ENCODE measurements around the gene RUFY4. TPM values are rescaled to one million over a fixed set of nuclear protein-coding genes. Genes with fewer than 3 reads are reported as not detected.
"Not testable (repeated sequence)": the region's sequence is repeated elsewhere in the genome, so short reads cannot be mapped to it uniquely, and the experiment has no call there.

RUFY4 gene
- total RNA-seq (2016; rRNA removed; fragmentation: Illumina TruSeq; extraction: Trizol): not detected in 2 replicates
- not detected in 2 replicates for total RNA-seq (2016; cell fraction: cytosol; rRNA removed; fragmentation: Illumina TruSeq; extraction: Trizol; ENCODE audit: low read depth)
- not detected in 2 replicates for total RNA-seq (2016; cell fraction: insoluble cytoplasmic fraction; rRNA removed; fragmentation: Illumina TruSeq; extraction: Trizol)
- not detected in 2 replicates for total RNA-seq (2016; cell fraction: membrane; rRNA removed; fragmentation: Illumina TruSeq; extraction: Trizol)
- not detected in 2 replicates for total RNA-seq (2016; cell fraction: nucleus; rRNA removed; fragmentation: Illumina TruSeq; extraction: Trizol)
- polyA plus RNA-seq (2011; rRNA removed): not detected in 2 replicates
- not detected in 2 replicates for polyA plus RNA-seq (2011; cell fraction: cytosol; rRNA removed)
- polyA plus RNA-seq (2011; cell fraction: nucleus; rRNA removed): 0.05 and 0.19 TPM in 2 replicates
- polyA plus RNA-seq (2012): not detected in 2 replicates
- polyA plus RNA-seq (2016; cell fraction: cytosol; fragmentation: Illumina TruSeq; extraction: Trizol; ENCODE audit: low read depth): not detected in 2 replicates
- not detected in 2 replicates for polyA plus RNA-seq (2016; cell fraction: insoluble cytoplasmic fraction; fragmentation: Illumina TruSeq; extraction: Trizol; ENCODE audit: low read depth)
- polyA plus RNA-seq (2016; cell fraction: membrane; fragmentation: Illumina TruSeq; extraction: Trizol; ENCODE audit: low read depth): not detected in 2 replicates
- polyA plus RNA-seq (2016; cell fraction: nucleus; fragmentation: Illumina TruSeq; extraction: Trizol; ENCODE audit: insufficient read depth, low read depth): not detected in 2 replicates
- 0.33 TPM in 1 of 2 replicates, not detected in the other for polyA minus RNA-seq (2011; rRNA and poly(A)+ RNA removed; ENCODE audit: low replicate concordance)
- polyA minus RNA-seq (2011; cell fraction: cytosol; rRNA and poly(A)+ RNA removed): not detected in 2 replicates
- polyA minus RNA-seq (2011; cell fraction: nucleus; rRNA and poly(A)+ RNA removed): not detected in 2 replicates
- percentile 5 among the genes with signal in this experiment for Bru-seq, nascent RNA
- not detected for BruChase-seq, experiment 1, labeled RNA remaining after a 6-hour chase
- not detected for BruChase-seq, experiment 2, labeled RNA remaining after a 2-hour chase
- long read RNA-seq, experiment 1: 0 reads
- long read RNA-seq, experiment 2: 0 reads

- peak within 1 kb of the TSS; percentile 63 for H3K4me2 ChIP-seq (ENCODE audit: low read depth, low read length)
- TF ChIP-seq SMAD9 (CRISPR knock-in tag; IDR thresholded peaks at IDR 0.05): 0 out of 2 replicates have a peak, but pooled peaks have one; percentile 33
- TF ChIP-seq XRCC5 (optimal IDR thresholded peaks at IDR 0.05; ENCODE audit: low read length): peak; percentile 80
- TF ChIP-seq STAG1 (CRISPR knock-in tag; IDR thresholded peaks at IDR 0.05): peak; percentile 53
- TF ChIP-seq RXRA (CRISPR knock-in tag; IDR thresholded peaks at IDR 0.05): peak; percentile 39; the same call in 1 of the 2 replicates
- peak; percentile 23; the same call in 1 of the 2 replicates for TF ChIP-seq PITX1 (CRISPR knock-in tag; IDR thresholded peaks at IDR 0.05)
- TF ChIP-seq TEAD3 (CRISPR knock-in tag; optimal IDR thresholded peaks at IDR 0.05; ENCODE audit: borderline replicate concordance): peak; percentile 27
- 0 out of 2 replicates have a peak, but pooled peaks have one; percentile 28 for TF ChIP-seq ZNF772 (CRISPR knock-in tag; IDR thresholded peaks at IDR 0.05)
- TF ChIP-seq ZNF598 (CRISPR knock-in tag; IDR thresholded peaks at IDR 0.05; ENCODE audit: borderline replicate concordance): peak; percentile 74; the same call in 1 of the 2 replicates
- peak; percentile 32; the same call in 1 of the 2 replicates for TF ChIP-seq ZNF292 (CRISPR knock-in tag; IDR thresholded peaks at IDR 0.05; ENCODE audit: borderline replicate concordance, low read depth)
- TF ChIP-seq SALL1 (CRISPR knock-in tag; IDR thresholded peaks at IDR 0.05): peak; percentile 38; the same call in 1 of the 2 replicates
- 0 out of 2 replicates have a peak, but pooled peaks have one; percentile 31 for TF ChIP-seq TBX2 (CRISPR knock-in tag; IDR thresholded peaks at IDR 0.05; ENCODE audit: borderline replicate concordance)
- TF ChIP-seq ZNF883 (CRISPR knock-in tag; IDR thresholded peaks at IDR 0.05; ENCODE audit: not compliant biosample characterization): peak; percentile 74
- peak; percentile 55; the same call in 1 of the 2 replicates for TF ChIP-seq SMC3 (IDR thresholded peaks at IDR 0.05; ENCODE audit: low read length)
- peak; percentile 89 for TF ChIP-seq CTCF (CRISPR knock-in tag; IDR thresholded peaks at IDR 0.05)
- TF ChIP-seq E2F5 (CRISPR knock-in tag; conservative IDR thresholded peaks at IDR 0.05): 0 out of 2 replicates have a peak, but pooled peaks have one; percentile 18
- 0 out of 2 replicates have a peak, but pooled peaks have one; percentile 17 for TF ChIP-seq SAP130 (CRISPR knock-in tag; IDR thresholded peaks at IDR 0.05; ENCODE audit: low read depth)
These were observed at the start of gene RUFY4 for GRCh38 chr2:218068721-218069334. TSS of gene RUFY4 (plus strand) at chr2:218069253. CDS start at chr2:218070606, 1,353 bp downstream.

More at GRCh38 chr2:218068721-218069334, at the start of gene RUFY4:
- ATAC-seq (peak; percentile 77), FAIRE-seq (peak; percentile 98), DNase-seq (ENCODE audit: low spot score) (peak; percentile 64)
- Histone ChIP-seq H3K27me3 (ENCODE audit: control insufficient read depth in 1 of 2, insufficient read depth in 2 of 2, low read length in 2 of 2) (peaks cover 9 to 62% of the 10 kb centered on the region in 2 experiments; a peak in 4 of 5 replicates), H3K4me3 (replicated peaks in 1 of 3; ENCODE audit: insufficient read depth in 1 of 3, low read depth in 2 of 3, low read length in 3 of 3) (peak within 1 kb of the TSS in 1 of 3 experiments; percentile 52; a peak in 1 of 6 replicates)
- H2AFZ ChIP-seq (ENCODE audit: low read length); in situ Hi-C loops (cut with HindIII; ENCODE audit: extremely low pct_ligation_motif_present, low pct_unique_long_range_greater_than_20kb); H3K9me3 ChIP-seq (ENCODE audit: low read length); POLR2A ChIA-PET; H3K36me3 ChIP-seq (replicated peaks in 1 of 2; ENCODE audit: control insufficient read depth in 1 of 2, insufficient read depth in 2 of 2, low read length in 2 of 2); H3K4me1 ChIP-seq (ENCODE audit: insufficient read depth, low read length); H3K27ac ChIP-seq (ENCODE audit: extremely low read length, insufficient read depth, low read length); BruUV-seq (replicated peaks); H3K79me2 ChIP-seq (ENCODE audit: insufficient read depth, low read length); H4K20me1 ChIP-seq (ENCODE audit: insufficient read depth, low read length); H3K9ac ChIP-seq (ENCODE audit: insufficient read depth, low read depth, low read length): not testable (repeated sequence)
- intact Hi-C loops (cut with micrococcal nuclease; ENCODE audit: unreplicated experiment): loop anchor here (2.0 kb wide), 1 partner anchor 284 kb away; no protein-coding TSS in a partner anchor
- CTCF ChIA-PET (ENCODE audit: low intra/inter-chr PET ratio, low total read pairs): interaction anchor here (1.1 kb wide), 1 partner anchor 283 kb away, joined by 4 read pairs; no protein-coding TSS in a partner anchor
- 13% methylated on average over 14 of the region's 15 CpGs for WGBS (ENCODE audit: low lambda C conversion rate)
